Right cardiac atrium (tissue), 5 donors: ENCODE results near the gene PAX7. TPM values are rescaled to one million over a fixed set of nuclear protein-coding genes. Genes with fewer than 3 reads are reported as not detected.

Source experiments
- ATAC-seq, 2 donors: fragments of 200-7000 bp; cut with Tn5 transposase; one replicate each; pipeline versions ENCODE4 v1.8.0 to v1.9.1; 2020; ENCODE audit warnings: moderate library complexity in 2 of 2, mild to moderate bottlenecking in 1 of 2
- DNase-seq, 3 donors: peaks; one replicate each; pipeline ENCODE4 v3.0.0-alpha.2; 2020
- H3K27ac ChIP-seq: one replicate; pipeline ENCODE4 v1.5.1; 2013; ENCODE audit warnings: mild to moderate bottlenecking, low read length, control low read depth, moderate library complexity
- H3K27me3 ChIP-seq: one replicate; pipeline ENCODE4 v1.6.1; 2013; ENCODE audit not compliant: control insufficient read depth, insufficient read depth
- H3K4me1 ChIP-seq: one replicate; pipeline ENCODE4 v1.6.1; 2013; ENCODE audit warnings: low read length; ENCODE audit not compliant: control insufficient read depth, insufficient read depth
- H3K4me3 ChIP-seq: one replicate; pipeline ENCODE4 v1.5.1; 2013; ENCODE audit warnings: low read length, control low read depth
- H3K9me3 ChIP-seq: one replicate; pipeline ENCODE4 v1.6.1; 2013; ENCODE audit warnings: low read length; ENCODE audit not compliant: control insufficient read depth
- WGBS: extraction: QIAGEN DNeasy Blood & Tissue Kit; methylation state at CpG from one replicate; pipeline ENCODE4 v1.1.7; 2013; 5-methylcytosine and 5-hydroxymethylcytosine counted together
- intact Hi-C, 4 donors: fragments of 100-400 bp; cut with DNase I; formaldehyde crosslinking; loops; one replicate each; pipeline versions ENCODE4 v1.11.0 to v1.14.0; 2022 to 2023
- polyA plus RNA-seq: library from polyadenylated mRNA; stranded (reverse); fragments of 200-250 nt; gene quantifications from one replicate; pipeline ENCODE4 v1.2.3, GENCODE V29; 2013
- total RNA-seq, 4 donors: library from RNA; stranded (reverse); fragmentation: NEBNext Ultra II Directional; extraction: Animal tissue kit (Norgen Biotek cat#: 25700); gene quantifications; one replicate each; pipeline ENCODE4 v1.2.1, GENCODE V29; 2021
- donor health status: healthy with polysubstance abuse.
- donor health status: DM: no; HTN: yes; CAD: no.
- donor health status: DM: no; HTN: no; CAD: no.
- donor health status: DM: no; HTN: yes; CAD: no; lungs with severe emphysema.
- donor health status: DM: yes; HTN: yes; CAD: no.

PAX7 gene
- total and polyA plus RNA-seq, 5 donors: not detected

DNA sequence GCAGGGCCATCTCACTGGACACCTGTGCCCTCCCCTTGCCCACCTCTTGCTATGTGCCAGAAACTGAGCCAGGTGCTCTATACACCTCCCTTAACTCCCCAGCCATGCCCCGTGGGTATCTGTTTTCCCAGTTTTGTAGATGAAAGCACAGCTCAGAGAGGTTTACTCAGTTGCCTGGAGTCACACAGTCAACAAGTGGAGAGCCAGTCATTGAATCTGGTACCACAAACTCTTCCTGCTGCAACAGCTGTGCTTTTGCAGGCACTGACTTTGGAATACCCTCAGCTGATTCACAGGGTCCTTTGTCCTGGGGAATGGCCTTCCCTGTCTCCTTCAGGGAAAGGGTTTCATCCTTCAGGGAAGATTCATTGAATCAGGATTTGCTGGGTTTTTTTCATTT, 22.1 kb downstream of the PAX7 start:
- no peak for ATAC-seq
- Histone ChIP-seq H3K4me1 (no peaks in the 10 kb centered on the region), H3K9me3 (no peaks in the 10 kb centered on the region), H3K27me3 (no peaks in the 10 kb centered on the region), H3K4me3 (no peak overlapping the region), H3K27ac (no peak overlapping the region)
- 19% methylated on average over 1 of the region's 1 CpG for WGBS
- DNase-seq: no peak
- intact Hi-C loops: no loop called here

DNA sequence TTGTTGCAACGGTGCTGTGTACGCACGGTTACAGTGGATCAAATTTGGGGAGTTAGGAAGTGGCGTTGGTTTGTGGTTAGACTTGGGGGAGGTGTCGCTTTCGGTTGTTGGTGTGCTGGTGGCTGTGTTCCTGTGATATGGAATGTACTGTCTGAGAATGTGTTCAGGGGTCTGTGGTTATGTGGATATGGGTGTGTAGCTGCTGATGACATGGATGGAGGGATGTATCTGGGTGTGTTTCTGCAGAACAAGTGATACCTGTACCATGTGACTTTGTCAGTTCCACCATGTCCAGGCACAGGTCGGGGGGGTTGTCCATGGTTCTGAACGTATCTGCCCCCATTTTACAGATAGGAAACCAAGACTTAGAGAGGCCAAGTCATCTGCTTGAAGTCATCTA, 22.7 kb downstream of the PAX7 start:
- ATAC-seq (no peak), DNase-seq (no peak)
- WGBS: 59% methylated on average over 8 of the region's 8 CpGs
- Histone ChIP-seq H3K4me1 (no peaks in the 10 kb centered on the region), H3K27me3 (no peaks in the 10 kb centered on the region), H3K9me3 (no peaks in the 10 kb centered on the region), H3K4me3 (no peak overlapping the region), H3K27ac (no peak overlapping the region)
- intact Hi-C loops: no loop called here

DNA sequence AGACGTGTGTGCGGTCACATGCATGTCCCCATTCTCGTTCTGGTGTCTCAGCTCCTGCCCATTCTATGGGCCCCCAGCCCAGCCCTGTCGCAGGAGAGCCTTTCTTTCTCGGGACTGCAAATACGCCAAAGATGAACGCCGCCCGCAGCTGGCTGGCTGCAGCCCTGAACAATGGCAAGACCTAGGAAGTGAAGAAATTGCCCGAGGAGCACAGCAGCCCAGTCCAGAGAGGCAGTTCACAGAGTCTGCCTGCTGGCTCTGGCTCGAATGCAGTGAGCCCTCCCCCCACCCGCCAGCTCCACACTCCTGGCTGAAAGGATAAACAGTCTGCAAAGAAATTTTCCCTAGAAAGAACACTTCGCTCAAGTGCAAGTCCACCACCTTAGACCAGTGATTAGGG, 23.3 kb downstream of the PAX7 start:
- intact Hi-C loops: no loop called here
- Histone ChIP-seq H3K4me1 (no peaks in the 10 kb centered on the region), H3K4me3 (no peak overlapping the region), H3K9me3 (no peaks in the 10 kb centered on the region), H3K27me3 (no peaks in the 10 kb centered on the region), H3K27ac (no peak overlapping the region)
- 24% methylated on average over 13 of the region's 13 CpGs for WGBS
- ATAC-seq (no peak), DNase-seq (no peak)

DNA sequence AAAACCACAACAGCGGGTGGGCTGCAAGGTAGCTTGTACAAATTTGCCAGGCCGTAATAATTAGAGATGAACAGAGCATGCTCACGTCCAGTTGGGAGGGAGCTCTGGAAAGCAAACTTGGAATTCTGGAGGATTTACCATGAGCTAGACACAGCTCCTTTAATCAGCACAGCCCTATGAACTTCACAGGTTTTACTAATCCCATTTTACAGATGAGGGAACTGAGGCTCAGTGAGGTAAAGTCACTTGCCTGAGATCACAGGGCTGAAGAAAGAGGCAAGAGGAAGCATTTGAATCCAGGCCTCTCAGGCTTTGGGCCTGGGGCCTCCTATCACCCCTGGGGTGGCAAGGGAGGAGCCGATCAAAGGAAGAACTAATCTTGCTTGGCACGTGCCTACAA, 24.0 kb downstream of the PAX7 start:
- Histone ChIP-seq H3K27ac (no peak overlapping the region), H3K4me3 (no peak overlapping the region), H3K4me1 (no peaks in the 10 kb centered on the region), H3K9me3 (no peaks in the 10 kb centered on the region), H3K27me3 (no peaks in the 10 kb centered on the region)
- ATAC-seq (no peak), DNase-seq (no peak)
- WGBS: 83% methylated on average over 5 of the region's 5 CpGs
- intact Hi-C loops: no loop called here

DNA sequence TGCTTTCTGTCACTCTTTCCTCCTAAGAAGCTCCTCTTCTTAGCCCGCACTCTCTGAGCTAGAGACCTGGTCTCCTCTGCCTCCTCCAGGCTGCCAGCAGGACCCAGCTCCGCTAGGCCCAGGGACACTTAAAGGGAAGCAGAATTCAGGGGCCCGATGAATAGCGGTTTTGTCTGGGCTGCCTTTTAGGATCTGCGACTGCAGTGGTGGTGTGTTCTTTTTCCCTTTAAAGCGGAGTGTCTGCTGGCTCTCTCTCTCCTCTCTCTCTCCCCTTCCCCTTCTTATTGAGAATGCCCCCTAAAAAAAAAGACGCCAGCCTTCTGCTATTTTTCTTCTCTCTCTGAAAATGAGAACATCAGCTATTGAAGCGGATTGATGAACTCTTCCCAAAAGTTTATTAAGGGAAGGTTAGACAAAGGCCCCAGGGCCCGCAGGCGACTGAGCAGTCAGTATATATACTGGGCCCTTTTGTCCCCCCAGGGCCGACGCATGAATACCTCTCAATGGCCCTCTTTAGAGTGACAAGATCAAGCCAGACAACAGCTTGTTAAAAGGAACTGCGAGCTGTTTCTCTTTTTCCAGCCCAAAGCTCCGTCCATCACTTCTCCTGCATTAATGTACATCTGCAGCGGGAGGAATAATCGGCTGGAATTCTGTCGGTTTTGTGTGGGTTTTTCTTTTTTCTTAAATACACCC, 27.0 kb downstream of the PAX7 start:
- intact Hi-C loops: no loop called here
- H3K27me3 ChIP-seq: no peaks in the 10 kb centered on the region
- no peak overlapping the region for H3K4me3 ChIP-seq
- DNase-seq (no peak), ATAC-seq (no peak)
- no peak overlapping the region for H3K27ac ChIP-seq
- 68% methylated on average over 17 of the region's 17 CpGs for WGBS
- H3K4me1 ChIP-seq: no peaks in the 10 kb centered on the region
- no peaks in the 10 kb centered on the region for H3K9me3 ChIP-seq

DNA sequence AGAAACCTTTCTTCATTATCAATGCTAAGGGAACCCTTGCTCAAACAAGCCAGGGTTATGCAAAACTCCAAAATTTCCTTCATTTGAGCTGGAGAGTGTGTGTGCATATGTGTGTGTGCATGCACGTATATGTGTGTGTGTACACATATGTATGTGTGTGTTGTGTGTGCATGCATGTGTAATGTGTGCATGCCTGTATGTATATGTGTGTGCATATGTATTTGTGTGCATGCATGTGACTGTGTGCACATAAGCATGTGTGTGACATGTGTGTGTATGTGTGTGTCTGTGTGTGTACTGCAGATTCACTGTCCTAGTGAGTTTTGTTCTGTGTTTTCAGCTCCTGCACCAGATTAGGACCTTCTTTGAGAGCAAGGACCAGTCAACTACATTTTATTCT, 28.2 kb downstream of the PAX7 start:
- 83% methylated on average over 1 of the region's 1 CpG for WGBS
- no peak overlapping the region for H3K27ac ChIP-seq
- no peaks in the 10 kb centered on the region for H3K27me3 ChIP-seq
- ATAC-seq (no peak), DNase-seq (no peak)
- intact Hi-C loops: no loop called here
- no peaks in the 10 kb centered on the region for H3K4me1 ChIP-seq
- no peak overlapping the region for H3K4me3 ChIP-seq
- no peaks in the 10 kb centered on the region for H3K9me3 ChIP-seq

DNA sequence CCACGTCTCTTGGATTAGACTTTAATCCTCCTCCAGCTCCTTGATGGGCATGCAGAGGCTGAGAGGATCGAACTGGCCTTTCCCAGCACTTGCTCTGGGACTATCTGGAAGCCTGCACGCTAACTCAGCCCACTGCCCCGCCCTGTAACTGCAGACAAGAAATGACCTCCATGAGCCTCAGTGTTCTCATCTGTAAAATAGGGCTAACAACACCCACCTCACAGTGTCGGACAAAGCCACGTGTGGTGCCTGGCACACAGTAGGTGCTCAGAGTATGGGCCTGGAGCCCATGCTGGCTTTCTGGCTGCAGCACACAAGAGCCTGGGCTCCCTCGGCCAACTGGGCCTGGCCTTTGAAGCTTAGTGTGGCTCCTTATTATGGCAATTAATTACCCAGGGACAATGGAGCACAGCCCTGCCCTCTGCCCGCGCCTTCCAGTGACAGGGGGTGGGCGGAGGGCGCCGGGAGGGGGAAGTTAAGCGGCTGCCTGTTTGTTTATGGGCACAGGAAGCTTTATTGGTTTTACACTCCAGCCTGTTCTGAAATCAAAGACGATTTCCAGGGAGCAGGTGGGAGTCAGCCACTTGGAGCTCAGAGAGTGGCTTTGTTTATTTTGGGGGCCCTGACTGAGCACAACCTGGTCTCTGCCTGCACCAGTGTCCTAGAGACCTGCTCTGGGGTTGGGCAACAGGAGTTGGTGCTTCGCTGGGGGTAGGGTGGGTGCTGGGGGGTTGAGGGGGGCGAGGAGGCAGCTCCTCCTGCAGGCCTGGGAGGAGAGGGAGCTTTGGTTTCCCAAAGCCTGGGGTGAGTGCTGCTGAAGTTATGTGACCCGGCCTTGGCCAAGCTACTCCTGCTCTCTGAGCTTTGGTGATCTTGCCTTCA, 31.0 kb downstream of the PAX7 start:
- H3K9me3 ChIP-seq: no peaks in the 10 kb centered on the region
- H3K27me3 ChIP-seq: no peaks in the 10 kb centered on the region
- WGBS: 55% methylated on average over 17 of the region's 17 CpGs
- ATAC-seq (no peak), DNase-seq (no peak)
- H3K4me1 ChIP-seq: no peaks in the 10 kb centered on the region
- no peak overlapping the region for H3K27ac ChIP-seq
- H3K4me3 ChIP-seq: no peak overlapping the region
- intact Hi-C loops: no loop called here

DNA sequence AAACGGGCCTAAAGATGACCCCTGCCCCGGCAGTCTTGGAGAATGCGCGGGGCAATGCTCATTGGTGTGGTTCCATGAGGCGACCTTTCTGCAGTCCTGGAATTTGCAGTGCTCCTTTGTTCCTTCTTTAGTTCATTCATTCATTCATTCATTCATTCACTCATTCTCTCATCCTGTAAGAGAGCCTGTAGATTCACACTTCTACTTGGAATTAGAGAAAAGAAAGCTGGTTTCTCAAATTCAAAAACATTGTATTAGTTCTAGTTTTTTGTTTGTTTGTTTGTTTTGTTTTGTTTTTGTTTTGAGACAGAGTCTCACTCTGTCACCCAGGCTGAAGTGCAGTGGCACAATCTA, 31.6 kb downstream of the PAX7 start:
- WGBS: 68% methylated on average over 5 of the region's 5 CpGs
- no peaks in the 10 kb centered on the region for H3K4me1 ChIP-seq
- ATAC-seq (no peak), DNase-seq (no peak)
- no peaks in the 10 kb centered on the region for H3K9me3 ChIP-seq
- H3K4me3 ChIP-seq: no peak overlapping the region
- intact Hi-C loops: no loop called here
- no peak overlapping the region for H3K27ac ChIP-seq
- no peaks in the 10 kb centered on the region for H3K27me3 ChIP-seq

DNA sequence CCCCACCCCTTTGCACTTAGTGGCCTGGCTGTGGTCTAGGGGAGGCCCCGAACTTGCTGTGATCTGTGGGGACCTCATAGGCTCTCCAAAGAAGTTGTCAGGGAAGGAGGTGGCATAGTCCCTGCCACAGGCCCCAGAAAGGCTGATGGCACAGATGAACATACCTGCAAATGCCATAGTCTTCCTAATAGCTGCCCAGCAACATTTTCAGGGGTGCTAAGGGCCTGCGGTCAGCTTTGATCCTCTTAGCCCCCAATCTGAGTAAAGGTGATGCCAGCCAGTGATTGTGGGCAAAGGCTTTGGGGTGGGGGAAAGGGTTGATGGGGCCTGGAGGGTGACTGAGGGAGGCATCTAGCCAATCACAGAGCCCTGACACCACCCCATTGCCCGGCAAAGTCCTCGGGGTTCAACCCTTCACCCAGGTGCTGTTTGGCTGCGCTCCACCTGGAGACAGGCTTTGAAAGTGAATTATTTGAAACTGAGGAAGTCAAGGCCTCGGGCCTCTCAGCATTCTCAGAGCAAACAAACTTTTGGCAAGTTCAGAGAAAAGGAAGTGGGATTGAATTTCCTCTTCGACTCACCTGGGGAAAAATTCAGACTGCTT, 35.8 kb downstream of the PAX7 start:
- ATAC-seq (no peak), DNase-seq (no peak)
- no peak overlapping the region for H3K4me3 ChIP-seq
- no peaks in the 10 kb centered on the region for H3K9me3 ChIP-seq
- intact Hi-C loops: no loop called here
- H3K27ac ChIP-seq: no peak overlapping the region
- no peaks in the 10 kb centered on the region for H3K27me3 ChIP-seq
- H3K4me1 ChIP-seq: no peaks in the 10 kb centered on the region
- 63% methylated on average over 7 of the region's 7 CpGs for WGBS

DNA sequence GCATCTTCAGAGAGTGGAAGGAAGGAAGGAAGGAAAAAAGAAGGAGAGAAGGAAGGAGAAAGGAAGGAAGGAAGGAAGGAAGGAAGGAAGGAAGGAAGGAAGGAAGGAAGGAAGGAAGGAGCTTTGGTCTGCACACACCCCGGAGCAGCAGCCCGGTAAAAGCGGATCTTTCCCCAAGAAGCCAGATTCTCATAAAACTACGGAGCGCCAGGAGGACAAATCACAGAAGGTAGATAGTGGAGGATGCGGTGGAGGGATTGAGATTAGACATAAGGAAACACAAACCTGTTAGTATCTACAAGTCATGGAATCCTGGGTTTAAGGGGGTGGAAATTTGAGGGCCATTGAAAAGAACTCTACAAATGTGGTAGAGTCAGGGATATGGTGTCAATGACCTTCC, 36.7 kb downstream of the PAX7 start:
- H3K27ac ChIP-seq: no peak overlapping the region
- no peak for ATAC-seq
- H3K27me3 ChIP-seq: no peaks in the 10 kb centered on the region

DNA sequence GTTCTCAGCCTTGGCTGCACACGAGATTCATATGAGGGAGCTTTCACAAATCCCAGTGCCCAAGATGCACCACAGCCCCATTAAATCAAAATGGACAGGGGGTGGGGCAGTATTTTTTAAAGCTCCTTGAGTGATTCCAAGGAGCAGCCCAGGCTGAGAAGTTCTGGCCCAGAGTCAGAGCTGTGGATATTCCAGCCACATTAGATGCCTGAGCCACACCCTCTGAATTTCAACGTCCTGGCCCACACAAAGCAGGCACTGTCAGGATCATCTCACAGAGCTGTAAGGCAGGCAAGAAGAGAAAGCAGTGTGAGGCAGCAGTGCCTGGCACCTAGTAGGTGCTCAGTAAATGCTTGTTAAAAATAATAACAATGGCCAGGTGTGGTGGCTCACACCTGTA, 37.4 kb downstream of the PAX7 start:
- H3K9me3 ChIP-seq: no peaks in the 10 kb centered on the region
- no peak overlapping the region for H3K4me3 ChIP-seq
- intact Hi-C loops: no loop called here
- 31% methylated on average over 2 of the region's 2 CpGs for WGBS
- no peak overlapping the region for H3K27ac ChIP-seq
- H3K27me3 ChIP-seq: no peaks in the 10 kb centered on the region
- DNase-seq (no peak), ATAC-seq (no peak)
- H3K4me1 ChIP-seq: no peaks in the 10 kb centered on the region

More for the DNA sequence above, 36.7 kb downstream of the PAX7 start:
- Histone ChIP-seq H3K4me3 (no peak overlapping the region), H3K4me1 (no peaks in the 10 kb centered on the region), H3K9me3 (no peaks in the 10 kb centered on the region)
- intact Hi-C loops: no loop called here
- 75% methylated on average over 6 of the region's 6 CpGs for WGBS
- DNase-seq: no peak
